ENCODE measurements around the gene KRTAP10-12. TPM values are rescaled to one million over a fixed set of nuclear protein-coding genes. Genes with fewer than 3 reads are reported as not detected.

Gene KRTAP10-12
- total RNA-seq, 1 donor from 2014 or later, result not detected

DNA sequence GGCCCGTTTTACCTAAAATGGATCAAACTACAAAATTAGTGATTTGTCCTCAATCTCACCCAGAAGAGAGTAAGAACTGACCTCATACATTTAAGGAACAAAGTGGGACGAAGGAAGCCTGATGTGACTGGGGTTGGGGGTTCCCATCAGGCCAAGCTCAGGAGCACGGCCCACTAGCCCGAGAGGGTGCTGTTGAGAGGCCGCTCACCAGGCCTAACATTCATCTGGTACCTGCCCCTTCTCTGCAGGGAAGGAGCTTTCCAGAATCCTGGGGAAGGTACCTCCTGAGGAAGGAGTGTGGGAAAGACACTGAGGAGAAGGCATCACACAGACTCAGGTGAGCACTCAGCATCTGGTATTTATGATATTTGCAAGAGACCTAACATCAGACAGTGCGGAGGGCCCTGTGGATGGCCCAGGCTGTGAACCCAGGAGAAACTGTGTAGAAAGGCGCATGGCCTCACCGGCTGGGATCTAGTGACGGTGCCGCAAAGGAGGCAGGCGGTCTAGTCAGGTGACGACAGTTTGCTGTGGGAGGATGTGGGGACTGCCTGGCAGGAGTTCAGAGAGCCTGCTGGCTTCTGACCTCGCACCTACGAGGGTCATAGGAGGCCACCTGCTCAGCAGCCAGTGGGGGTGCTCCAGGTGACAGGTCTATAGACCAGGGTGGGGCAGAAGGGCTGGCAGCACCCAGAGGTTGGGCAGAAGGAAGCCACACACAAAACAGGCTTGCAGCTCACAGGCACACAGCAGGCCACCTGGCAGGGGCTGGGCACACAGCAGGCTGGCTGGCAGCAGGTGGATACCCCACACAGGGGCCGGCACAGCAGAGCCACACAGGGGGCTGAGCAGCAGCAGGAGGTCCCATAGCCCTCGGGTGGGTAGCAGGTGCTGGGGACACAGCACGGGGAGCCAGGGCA, 43.1 kb upstream of the KRTAP10-12 start:
- no peak overlapping the region for H3K9ac ChIP-seq (ENCODE audit: low read length)
- no peak overlapping the region for H3K27ac ChIP-seq (ENCODE audit: low read depth, low read length)
- peaks cover 39% of the 10 kb centered on the region for H3K27me3 Mint-ChIP-seq (ENCODE audit: low read depth, unreplicated experiment)
- H2AFZ ChIP-seq (ENCODE audit: low read depth, low read length), result no peak overlapping the region
- no peaks in the 10 kb centered on the region for H3K27me3 ChIP-seq (ENCODE audit: insufficient read depth, low read length)
- peaks cover 6% of the 10 kb centered on the region for H3K9me3 ChIP-seq (ENCODE audit: insufficient read depth, low read depth, low read length)
- H3K4me3 ChIP-seq (ENCODE audit: insufficient read depth, low read depth, low read length), result no peak overlapping the region
- H3K79me2 ChIP-seq (ENCODE audit: insufficient read depth, low read length), result no peaks in the 10 kb centered on the region
- no peak overlapping the region for H3K4me2 ChIP-seq (ENCODE audit: low read length)
- H3K4me1 ChIP-seq (ENCODE audit: insufficient read depth, low read length), result no peaks in the 10 kb centered on the region
- no peak for FAIRE-seq
- H4K20me1 ChIP-seq (ENCODE audit: insufficient read depth, low read length), result no peaks in the 10 kb centered on the region
- no peak for DNase-seq (ENCODE audit: low read depth)
- H3K9me3 Mint-ChIP-seq (ENCODE audit: unreplicated experiment), result peaks cover 30% of the 10 kb centered on the region
- TF ChIP-seq EZH2 (IDR thresholded peaks at IDR 0.05; ENCODE audit: insufficient read depth, low read length) (no peak), CTCF (IDR thresholded peaks at IDR 0.05; ENCODE audit: insufficient read depth, low read depth, low read length) (no peak)
- no peak overlapping the region for H3K27ac Mint-ChIP-seq (ENCODE audit: unreplicated experiment)
- H3K4me3 Mint-ChIP-seq (ENCODE audit: unreplicated experiment), result no peak overlapping the region
- peaks cover 2% of the 10 kb centered on the region for H3K4me1 Mint-ChIP-seq (ENCODE audit: low read depth, unreplicated experiment)
- H3K36me3 Mint-ChIP-seq (ENCODE audit: low read depth, unreplicated experiment), result peaks cover 2% of the 10 kb centered on the region
- H3K36me3 ChIP-seq (ENCODE audit: insufficient read depth, low read length), result no peaks in the 10 kb centered on the region

GRCh38 chr21:44654576-44655175, 42.3 kb upstream of the KRTAP10-12 start, which contains the start of gene KRTAP12-4:
Gene KRTAP12-4 (minus strand): TSS chr21:44654659. CDS start chr21:44654614, 45 bp downstream.
- FAIRE-seq (no peak), DNase-seq (ENCODE audit: low read depth) (no peak)
- H4K20me1 ChIP-seq (ENCODE audit: insufficient read depth, low read length), result no peaks in the 10 kb centered on the region
- H3K4me2 ChIP-seq (ENCODE audit: low read length), result no peak within 1 kb of the TSS
- H3K79me2 ChIP-seq (ENCODE audit: insufficient read depth, low read length), result no peaks in the 10 kb centered on the region
- H3K27ac Mint-ChIP-seq (ENCODE audit: unreplicated experiment), result no peak within 1 kb of the TSS
- peaks cover 6% of the 10 kb centered on the region for H3K9me3 ChIP-seq (ENCODE audit: insufficient read depth, low read depth, low read length)
- no peak within 1 kb of the TSS for H3K9ac ChIP-seq (ENCODE audit: low read length)
- no peak within 1 kb of the TSS for H3K27ac ChIP-seq (ENCODE audit: low read depth, low read length)
- H3K27me3 Mint-ChIP-seq (ENCODE audit: low read depth, unreplicated experiment), result peaks cover 39% of the 10 kb centered on the region
- peaks cover 30% of the 10 kb centered on the region for H3K9me3 Mint-ChIP-seq (ENCODE audit: unreplicated experiment)
- H3K27me3 ChIP-seq (ENCODE audit: insufficient read depth, low read length), result no peaks in the 10 kb centered on the region
- H3K36me3 Mint-ChIP-seq (ENCODE audit: low read depth, unreplicated experiment), result peaks cover 2% of the 10 kb centered on the region
- H3K36me3 ChIP-seq (ENCODE audit: insufficient read depth, low read length), result no peaks in the 10 kb centered on the region
- H3K4me1 Mint-ChIP-seq (ENCODE audit: low read depth, unreplicated experiment), result peaks cover 7% of the 10 kb centered on the region
- H3K4me3 Mint-ChIP-seq (ENCODE audit: unreplicated experiment), result no peak within 1 kb of the TSS
- TF ChIP-seq CTCF (IDR thresholded peaks at IDR 0.05; ENCODE audit: insufficient read depth, low read depth, low read length) (no peak), EZH2 (IDR thresholded peaks at IDR 0.05; ENCODE audit: insufficient read depth, low read length) (no peak)
- no peaks in the 10 kb centered on the region for H3K4me1 ChIP-seq (ENCODE audit: insufficient read depth, low read length)
- H3K4me3 ChIP-seq (ENCODE audit: insufficient read depth, low read depth, low read length), result no peak within 1 kb of the TSS
- H2AFZ ChIP-seq (ENCODE audit: low read depth, low read length), result no peak within 1 kb of the TSS
